NT2/D1 (cell line): ENCODE measurements around the gene ST6GALNAC4.

Experiments used
- SUZ12 ChIP-seq: IDR thresholded peaks from 2 replicates; pipeline ENCODE4 v1.6.1; 2011; ENCODE audit not compliant: insufficient read length, insufficient read depth; ENCODE audit errors: extremely low read depth
- YY1 ChIP-seq: IDR thresholded peaks from 2 replicates; pipeline ENCODE4 v1.6.1; 2011; ENCODE audit not compliant: insufficient read length, insufficient read depth

GRCh38 chr9:127949827-127950512 lies 33.1 kb upstream of the ST6GALNAC4 start:
- TF ChIP-seq SUZ12 (no peak), YY1 (no peak)
